H4 (cell line): ENCODE results near the gene UGT2B15. TPM values are rescaled to one million over a fixed set of nuclear protein-coding genes. Genes with fewer than 3 reads are reported as not detected.
"Not testable (repeated sequence)": the region's sequence is repeated elsewhere in the genome, so short reads cannot be mapped to it uniquely, and the experiment has no call there.

Experiments used
- DNase-seq: peaks from one replicate; pipeline ENCODE4 v3.0.0-alpha.2; 2015; ENCODE audit warnings: low spot score
- total RNA-seq: library from RNA; depleted of rRNA; stranded (reverse); fragments of >200 nt; shearing (Covaris generic); gene quantifications from 2 replicates; pipeline ENCODE4 v1.2.3, GENCODE V29; 2014; rRNA removed

The UGT2B15 gene
- total RNA-seq, 1 experiment from 2014 or later: not detected

- DNase-seq: not testable (repeated sequence)
These were observed 13.9 kb downstream of the UGT2B15 start for GRCh38 chr4:68656445-68656973.

GRCh38 chr4:68655764-68656444 is 14.5 kb downstream of the UGT2B15 start:
- DNase-seq: no peak

- DNase-seq: no peak
These were observed 15.3 kb downstream of the UGT2B15 start for GRCh38 chr4:68654946-68655721.

- DNase-seq: no peak
These were observed 18.5 kb downstream of the UGT2B15 start for GRCh38 chr4:68651932-68652331.

GRCh38 chr4:68630371-68630770 is 40.1 kb downstream of the UGT2B15 start:
- DNase-seq: peak; percentile 25

- not testable (repeated sequence) for DNase-seq
These were observed 47.7 kb downstream of the UGT2B15 start for GRCh38 chr4:68622731-68623130.

- no peak for DNase-seq
These were observed 53.3 kb downstream of the UGT2B15 start for GRCh38 chr4:68617003-68617698.

GRCh38 chr4:68615699-68616422 is 54.6 kb downstream of the UGT2B15 start:
- DNase-seq: no peak

GRCh38 chr4:68613752-68614151 is 56.7 kb downstream of the UGT2B15 start:
- no peak for DNase-seq

- DNase-seq: no peak
These were observed 64.2 kb downstream of the UGT2B15 start for GRCh38 chr4:68606240-68606639.

- DNase-seq: peak; percentile 9
These were observed 71.3 kb downstream of the UGT2B15 start for GRCh38 chr4:68599150-68599549.

- DNase-seq: no peak
These were observed 73.0 kb downstream of the UGT2B15 start for GRCh38 chr4:68597482-68597881.

Other genes starting within 250 kb of the UGT2B15 start
- not detected in 2 replicates for gene TMPRSS11E, start 223.2 kb downstream of the UGT2B15 start, total RNA-seq
- not detected in 2 replicates for gene UGT2B17, start 94.3 kb downstream of the UGT2B15 start, total RNA-seq
- not detected in 2 replicates for gene UGT2B10, start 145.3 kb upstream of the UGT2B15 start, total RNA-seq